Smooth muscle cell of the brain vasculature (primary cell): ENCODE data around the gene TMCO4.

Source experiments
- DNase-seq: peaks from one replicate; pipeline ENCODE4 v3.0.0-alpha.2; 2012; ENCODE audit warnings: low read depth, low spot score

TMCO4 gene

GRCh38 chr1:19687414-19687813 is 112.3 kb downstream of the TMCO4 start:
- DNase-seq, result no peak

- DNase-seq, result no peak
Observed at GRCh38 chr1:19685994-19686393, 113.7 kb downstream of the TMCO4 start.

GRCh38 chr1:19684677-19685076 is 115.0 kb downstream of the TMCO4 start:
- no peak for DNase-seq

- no peak for DNase-seq
Observed at GRCh38 chr1:19683351-19683750, 116.4 kb downstream of the TMCO4 start.

GRCh38 chr1:19682901-19683300 is 116.8 kb downstream of the TMCO4 start:
- DNase-seq, result no peak

GRCh38 chr1:19682257-19682656 is 117.5 kb downstream of the TMCO4 start:
- DNase-seq, result no peak

- DNase-seq, result no peak
Observed at GRCh38 chr1:19680644-19681043, 119.1 kb downstream of the TMCO4 start.

- DNase-seq, result no peak
Observed at GRCh38 chr1:19679691-19680090, 120.0 kb downstream of the TMCO4 start.

- no peak for DNase-seq
Observed at GRCh38 chr1:19678931-19679453, 120.7 kb downstream of the TMCO4 start.

GRCh38 chr1:19678493-19678892 is 121.2 kb downstream of the TMCO4 start:
- no peak for DNase-seq

GRCh38 chr1:19676438-19676922 is 123.2 kb downstream of the TMCO4 start:
- no peak for DNase-seq

- DNase-seq, result no peak
Observed at GRCh38 chr1:19675797-19676196, 123.9 kb downstream of the TMCO4 start.

- DNase-seq, result no peak
Observed at GRCh38 chr1:19672237-19672636, 127.5 kb downstream of the TMCO4 start.

- no peak for DNase-seq
Observed at GRCh38 chr1:19670787-19671186, 128.9 kb downstream of the TMCO4 start.

GRCh38 chr1:19668888-19669287 is 130.8 kb downstream of the TMCO4 start:
- no peak for DNase-seq

- no peak for DNase-seq
Observed at GRCh38 chr1:19665496-19666465, 133.9 kb downstream of the TMCO4 start.

GRCh38 chr1:19665186-19665495 is 134.6 kb downstream of the TMCO4 start:
- no peak for DNase-seq

- no peak for DNase-seq
Observed at GRCh38 chr1:19664453-19665185, 135.1 kb downstream of the TMCO4 start, which contains the start of gene HTR6. TSS of gene HTR6 (plus strand) at chr1:19664875. CDS start at chr1:19665754, 879 bp downstream.

GRCh38 chr1:19662313-19662712 is 137.4 kb downstream of the TMCO4 start:
- DNase-seq, result no peak

GRCh38 chr1:19661721-19662228 is 137.9 kb downstream of the TMCO4 start:
- no peak for DNase-seq

- no peak for DNase-seq
Observed at GRCh38 chr1:19658186-19658585, 141.5 kb downstream of the TMCO4 start.

GRCh38 chr1:19657511-19657910 is 142.2 kb downstream of the TMCO4 start:
- no peak for DNase-seq
